K562 (cell line): ENCODE results near the gene CENPE. TPM values are rescaled to one million over a fixed set of nuclear protein-coding genes. Genes with fewer than 3 reads are reported as not detected.
A peak's percentile ranks its signal among the peaks of the same experiment; 100 is the strongest.

Experiments used
- ARHGAP35 ChIP-seq: fragments of 450-650 bp; IDR thresholded peaks from 2 replicates; pipeline ENCODE4 v1.6.1; 2018; ENCODE audit not compliant: partially characterized antibody
- EZH2 ChIP-seq: IDR thresholded peaks from 2 replicates; pipeline ENCODE4 v1.6.1; 2012; ENCODE audit warnings: low read depth, mild to moderate bottlenecking, inconsistent platforms, low read length, borderline replicate concordance
- FOXJ2 ChIP-seq: fragments of 200-800 bp; sonication (Bioruptor generic); IDR thresholded peaks from 2 replicates; pipeline ENCODE4 v1.6.1; 2016; ENCODE audit warnings: missing genetic modification characterization, missing compliant biosample characterization
- FOXJ3 ChIP-seq: sonication (generic); formaldehyde crosslinking; IDR thresholded peaks from 2 replicates; pipeline ENCODE4 v1.4.0; 2020; ENCODE audit warnings: mild to moderate bottlenecking, missing genetic modification reagents
- HMG20B ChIP-seq: fragments of 250-450 bp; sonication (Bioruptor Pico); IDR thresholded peaks from 2 replicates; pipeline ENCODE4 v1.5.0; 2021; ENCODE audit warnings: mild to moderate bottlenecking
- HNRNPH1 ChIP-seq: fragments of 200-400 bp; formaldehyde crosslinking; optimal IDR thresholded peaks from 2 replicates; pipeline ENCODE3; 2017; ENCODE audit warnings: low read depth, mild to moderate bottlenecking, low read length, moderate library complexity
- KLF13 ChIP-seq: fragments of 450-650 bp; IDR thresholded peaks from 2 replicates; pipeline ENCODE4 v1.6.1; 2016; ENCODE audit warnings: missing genetic modification characterization, low read depth, mild to moderate bottlenecking, missing compliant biosample characterization, moderate library complexity, borderline replicate concordance
- MEF2A ChIP-seq: IDR thresholded peaks from 2 replicates; pipeline ENCODE4 v1.6.1; 2011; ENCODE audit warnings: low read depth, mild to moderate bottlenecking, low read length, moderate library complexity; ENCODE audit not compliant: control insufficient read depth
- PHB2 ChIP-seq: fragments of 450-650 bp; IDR thresholded peaks from 2 replicates; pipeline ENCODE4 v1.6.1; 2017; ENCODE audit warnings: low read depth
- POU5F1 ChIP-seq: fragments of 150-350 bp; IDR thresholded peaks from 2 replicates; pipeline ENCODE4 v1.6.1; 2014; ENCODE audit warnings: borderline replicate concordance, low read length, low read depth, mild to moderate bottlenecking; ENCODE audit not compliant: partially characterized antibody
- RFX5 ChIP-seq: IDR thresholded peaks from 2 replicates; pipeline ENCODE4 v1.6.1; 2011; ENCODE audit warnings: low read depth, mild to moderate bottlenecking, improper control_type of control experiment, low read length
- SAP30 ChIP-seq: fragments of 200-600 bp; sonication (generic); IDR thresholded peaks from 2 replicates; pipeline ENCODE4 v1.6.1; 2012; ENCODE audit warnings: borderline replicate concordance, low read depth, mild to moderate bottlenecking, moderate library complexity, low read length, control low read depth, inconsistent platforms; ENCODE audit not compliant: insufficient read depth, poor library complexity, severe bottlenecking
- SMARCC2 ChIP-seq: fragments of 450-650 bp; IDR thresholded peaks from 2 replicates; pipeline ENCODE4 v1.6.1; 2017; ENCODE audit warnings: antibody characterized with exemption, moderate library complexity, mild to moderate bottlenecking, low read depth
- SMARCE1 ChIP-seq: fragments of 450-650 bp; IDR thresholded peaks from 2 replicates; pipeline ENCODE4 v1.7.1; 2016; ENCODE audit warnings: mild to moderate bottlenecking
- SREBF2 ChIP-seq: sonication (generic); formaldehyde crosslinking; IDR thresholded peaks from 2 replicates; pipeline ENCODE4 v1.4.0; 2020; ENCODE audit warnings: mild to moderate bottlenecking, missing genetic modification reagents
- TBL1XR1 ChIP-seq, 2 experiments: IDR thresholded peaks; 2 replicates each; pipeline ENCODE4 v1.6.1; 2012; ENCODE audit warnings: improper control_type of control experiment in 2 of 2, low read length in 2 of 2, mild to moderate bottlenecking in 1 of 2
- TCF3 ChIP-seq: sonication (generic); formaldehyde crosslinking; IDR thresholded peaks from 2 replicates; pipeline ENCODE4 v1.4.0; 2020; ENCODE audit warnings: mild to moderate bottlenecking, missing genetic modification reagents
- TRIM24 ChIP-seq, 2 experiments: fragments of 450-650 bp; IDR thresholded peaks; 2 replicates each; pipeline ENCODE4 v1.6.1; 2016
- YBX1 ChIP-seq: fragments of 450-650 bp; IDR thresholded peaks from 2 replicates; pipeline ENCODE4 v1.7.1; 2016; ENCODE audit warnings: mild to moderate bottlenecking
- ZBTB43 ChIP-seq: sonication (generic); formaldehyde crosslinking; IDR thresholded peaks from 2 replicates; pipeline ENCODE4 v1.8.0; 2023; ENCODE audit warnings: mild to moderate bottlenecking, missing genetic modification reagents
- ZC3H11A ChIP-seq: IDR thresholded peaks from 2 replicates; pipeline ENCODE4 v1.6.1; 2012; ENCODE audit warnings: low read depth, low read length, improper control_type of control experiment
- ZC3H4 ChIP-seq: sonication (generic); formaldehyde crosslinking; IDR thresholded peaks from 2 replicates; pipeline ENCODE4 v1.9.0; 2021; ENCODE audit warnings: missing genetic modification reagents, borderline replicate concordance
- ZNF12 ChIP-seq: sonication (generic); formaldehyde crosslinking; IDR thresholded peaks from 2 replicates; pipeline ENCODE4 v1.4.0; 2020; ENCODE audit warnings: mild to moderate bottlenecking, missing genetic modification reagents
- ZNF217 ChIP-seq: sonication (generic); formaldehyde crosslinking; IDR thresholded peaks from 2 replicates; pipeline ENCODE4 v1.8.0; 2022; ENCODE audit warnings: mild to moderate bottlenecking, missing genetic modification reagents
- ZNF224 ChIP-seq: sonication (generic); formaldehyde crosslinking; IDR thresholded peaks from 2 replicates; pipeline ENCODE4 v1.8.0; 2022; ENCODE audit warnings: mild to moderate bottlenecking, missing genetic modification reagents
- ZNF589 ChIP-seq: fragments of 200-800 bp; sonication (Bioruptor generic); IDR thresholded peaks from 2 replicates; pipeline ENCODE4 v1.6.1; 2016; ENCODE audit warnings: low read depth, missing genetic modification characterization, missing compliant biosample characterization
- ZNF696 ChIP-seq: fragments of 250-450 bp; sonication (Bioruptor Pico); conservative IDR thresholded peaks from 2 replicates; pipeline ENCODE4 v1.4.0; 2020; ENCODE audit warnings: mild to moderate bottlenecking, moderate library complexity
- polyA plus RNA-seq, 8 experiments: library from polyadenylated mRNA; depleted of rRNA in 4 of 8; stranded (reverse) in 5 of 8; unstranded in 3 of 8; fragments of >200 nt; fragmentation: Nextera tagmentation in 2 of 8; fragmentation: Illumina TruSeq in 1 of 8; extraction: Ambion mirVana in 2 of 8; extraction: Trizol in 1 of 8; gene quantifications; 2 replicates each; pipeline versions ENCODE4 v1.2.1 to v1.2.3, GENCODE V29; 2011 to 2014; ENCODE audit warnings: inconsistent platforms in 1 of 8, missing spikeins in 1 of 8
- total RNA-seq, 7 experiments: library from RNA; depleted of rRNA in 6 of 7; stranded (reverse); fragments of >200 nt in 6 of 7; fragmentation: Illumina TruSeq in 2 of 7; extraction: Trizol in 2 of 7; gene quantifications; 2 replicates each; pipeline versions ENCODE4 v1.2.1 to v1.2.3, GENCODE V29; 2011 to 2021; ENCODE audit warnings: low replicate concordance in 1 of 7
- TF ChIP-seq, protein P1 (sequence below), 2 experiments: fragments of 450-650 bp; IDR thresholded peaks; 2 replicates each; pipeline ENCODE4 v1.6.1; 2016

The CENPE gene
- total and polyA plus RNA-seq, 9 of the 15 experiments (the other 6 are each of a cell fraction or from before 2014, with no cell fraction given), result 9.9 to 53.2 (median 27.4) TPM

GRCh38 chr4:103075894-103076746, 122.0 kb downstream of the CENPE start (continued):
- TF ChIP-seq ZBTB43 (CRISPR knock-in tag) (0 out of 2 replicates have a peak, but pooled peaks have one; percentile 22), FOXJ2 (no peak), POU5F1 (no peak), ZNF12 (CRISPR knock-in tag) (no peak; the same call in 1 of the 2 replicates), SMARCE1 (no peak), HNRNPH1 (no peak), MEF2A (no peak), ZNF696 (no peak), TCF3 (no peak), EZH2 (no peak), ZNF224 (CRISPR knock-in tag) (peak; percentile 94), ZC3H11A (no peak), ZNF217 (peak; percentile 73; the same call in 1 of the 2 replicates), SREBF2 (CRISPR knock-in tag) (no peak), SMARCC2 (no peak), RFX5 (no peak), FOXJ3 (CRISPR knock-in tag) (no peak), ZC3H4 (no peak), ZNF589 (CRISPR knock-in tag) (no peak), KLF13 (tag) (no peak), HMG20B (CRISPR knock-in tag) (no peak), YBX1 (no peak), TRIM24 (IDR thresholded peaks at IDR 0.05) (no peak), PHB2 (no peak), SAP30 (no peak), ARHGAP35 (no peak), TBL1XR1 (IDR thresholded peaks at IDR 0.05; ENCODE audit: low read length in 2 of 2) (no peak)
- TF ChIP-seq, protein P1, sequence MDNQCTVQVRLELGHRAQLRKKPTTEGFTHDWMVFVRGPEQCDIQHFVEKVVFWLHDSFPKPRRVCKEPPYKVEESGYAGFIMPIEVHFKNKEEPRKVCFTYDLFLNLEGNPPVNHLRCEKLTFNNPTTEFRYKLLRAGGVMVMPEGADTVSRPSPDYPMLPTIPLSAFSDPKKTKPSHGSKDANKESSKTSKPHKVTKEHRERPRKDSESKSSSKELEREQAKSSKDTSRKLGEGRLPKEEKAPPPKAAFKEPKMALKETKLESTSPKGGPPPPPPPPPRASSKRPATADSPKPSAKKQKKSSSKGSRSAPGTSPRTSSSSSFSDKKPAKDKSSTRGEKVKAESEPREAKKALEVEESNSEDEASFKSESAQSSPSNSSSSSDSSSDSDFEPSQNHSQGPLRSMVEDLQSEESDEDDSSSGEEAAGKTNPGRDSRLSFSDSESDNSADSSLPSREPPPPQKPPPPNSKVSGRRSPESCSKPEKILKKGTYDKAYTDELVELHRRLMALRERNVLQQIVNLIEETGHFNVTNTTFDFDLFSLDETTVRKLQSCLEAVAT (IDR thresholded peaks at IDR 0.05), result no peak
